OCI-LY1 (cell line): ENCODE data around the gene ARMC3.

Source experiments
- EZH2 ChIP-seq: fragments of 200-600 bp; sonication (generic), shearing (Covaris generic); IDR thresholded peaks from 2 replicates; pipeline ENCODE4 v1.8.0; 2017; ENCODE audit warnings: borderline replicate concordance, mixed run types, mild to moderate bottlenecking, antibody characterized with exemption, low read length, moderate library complexity, mixed read lengths
- TF ChIP-seq, protein P1 (sequence below): fragments of 200-600 bp; sonication (generic), shearing (Covaris generic); IDR thresholded peaks from 2 replicates; pipeline ENCODE4 v1.5.1; 2017; ENCODE audit warnings: mild to moderate bottlenecking, antibody characterized with exemption, low read length, moderate library complexity, mixed read lengths

DNA sequence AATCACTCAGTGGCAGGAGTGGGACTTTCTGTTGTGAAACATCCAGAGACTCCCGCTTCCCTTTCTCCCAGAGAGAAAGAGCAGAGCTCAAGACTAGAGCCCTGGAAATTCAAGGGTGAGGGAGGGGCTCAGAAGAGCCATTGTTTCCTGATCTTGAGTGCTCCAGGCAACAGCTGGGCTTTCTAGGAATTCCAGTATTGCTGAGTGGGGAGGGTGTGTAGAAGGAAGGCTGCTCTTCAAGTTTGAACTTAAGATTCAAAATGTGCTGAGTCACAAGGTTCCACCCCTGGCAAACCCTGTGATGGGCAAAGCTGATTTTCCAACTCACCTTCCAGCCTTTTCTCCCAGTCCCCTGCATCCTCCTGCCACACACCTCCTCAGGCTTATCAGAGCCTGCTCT, 125.2 kb downstream of the ARMC3 start:
- TF ChIP-seq, protein P1, sequence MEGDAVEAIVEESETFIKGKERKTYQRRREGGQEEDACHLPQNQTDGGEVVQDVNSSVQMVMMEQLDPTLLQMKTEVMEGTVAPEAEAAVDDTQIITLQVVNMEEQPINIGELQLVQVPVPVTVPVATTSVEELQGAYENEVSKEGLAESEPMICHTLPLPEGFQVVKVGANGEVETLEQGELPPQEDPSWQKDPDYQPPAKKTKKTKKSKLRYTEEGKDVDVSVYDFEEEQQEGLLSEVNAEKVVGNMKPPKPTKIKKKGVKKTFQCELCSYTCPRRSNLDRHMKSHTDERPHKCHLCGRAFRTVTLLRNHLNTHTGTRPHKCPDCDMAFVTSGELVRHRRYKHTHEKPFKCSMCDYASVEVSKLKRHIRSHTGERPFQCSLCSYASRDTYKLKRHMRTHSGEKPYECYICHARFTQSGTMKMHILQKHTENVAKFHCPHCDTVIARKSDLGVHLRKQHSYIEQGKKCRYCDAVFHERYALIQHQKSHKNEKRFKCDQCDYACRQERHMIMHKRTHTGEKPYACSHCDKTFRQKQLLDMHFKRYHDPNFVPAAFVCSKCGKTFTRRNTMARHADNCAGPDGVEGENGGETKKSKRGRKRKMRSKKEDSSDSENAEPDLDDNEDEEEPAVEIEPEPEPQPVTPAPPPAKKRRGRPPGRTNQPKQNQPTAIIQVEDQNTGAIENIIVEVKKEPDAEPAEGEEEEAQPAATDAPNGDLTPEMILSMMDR = no peak
- no peak for TF ChIP-seq EZH2
